HG03095 (cell line): ENCODE data around the gene EIF4G3.
"Not testable (repeated sequence)": the region's sequence is repeated elsewhere in the genome, so short reads cannot be mapped to it uniquely, and the experiment has no call there.

Experiments
- ATAC-seq: cut with Tn5 transposase; IDR thresholded peaks from one replicate; pipeline ENCODE4 v1.9.1; 2021; ENCODE audit warnings: moderate library complexity; ENCODE audit not compliant: unreplicated experiment

EIF4G3 gene

GRCh38 chr1:21069549-21069948 is 107.1 kb downstream of the EIF4G3 start:
- ATAC-seq, result no peak

GRCh38 chr1:21068937-21069336 is 107.8 kb downstream of the EIF4G3 start:
- no peak for ATAC-seq

- no peak for ATAC-seq
Observed at GRCh38 chr1:21067551-21068227, 109.0 kb downstream of the EIF4G3 start.

GRCh38 chr1:21066356-21067012 is 110.2 kb downstream of the EIF4G3 start:
- ATAC-seq, result no peak

- no peak for ATAC-seq
Observed at GRCh38 chr1:21065851-21066250, 110.8 kb downstream of the EIF4G3 start.

GRCh38 chr1:21064057-21064456 is 112.6 kb downstream of the EIF4G3 start:
- no peak for ATAC-seq

- no peak for ATAC-seq
Observed at GRCh38 chr1:21060523-21060922, 116.2 kb downstream of the EIF4G3 start.

- ATAC-seq, result no peak
Observed at GRCh38 chr1:21059021-21059420, 117.7 kb downstream of the EIF4G3 start.

- no peak for ATAC-seq
Observed at GRCh38 chr1:21058035-21058793, 118.5 kb downstream of the EIF4G3 start.

GRCh38 chr1:21053189-21053928 is 123.3 kb downstream of the EIF4G3 start:
- not testable (repeated sequence) for ATAC-seq

- ATAC-seq, result no peak
Observed at GRCh38 chr1:21052034-21052433, 124.7 kb downstream of the EIF4G3 start.

- no peak for ATAC-seq
Observed at GRCh38 chr1:21051177-21051825, 125.4 kb downstream of the EIF4G3 start.

- ATAC-seq, result no peak
Observed at GRCh38 chr1:21050031-21050430, 126.7 kb downstream of the EIF4G3 start.

- ATAC-seq, result no peak
Observed at GRCh38 chr1:21048462-21048861, 128.2 kb downstream of the EIF4G3 start.

- ATAC-seq, result no peak
Observed at GRCh38 chr1:21046132-21046531, 130.6 kb downstream of the EIF4G3 start.

GRCh38 chr1:21045351-21045750 is 131.3 kb downstream of the EIF4G3 start:
- ATAC-seq, result no peak

- ATAC-seq, result no peak
Observed at GRCh38 chr1:21042929-21043605, 133.6 kb downstream of the EIF4G3 start.

- ATAC-seq, result no peak
Observed at GRCh38 chr1:21041541-21041940, 135.2 kb downstream of the EIF4G3 start.

- ATAC-seq, result no peak
Observed at GRCh38 chr1:21037091-21037490, 139.6 kb downstream of the EIF4G3 start.

GRCh38 chr1:21035794-21036193 is 140.9 kb downstream of the EIF4G3 start:
- ATAC-seq, result no peak
